GM12878 (cell line): Measurements from ENCODE around the gene NDOR1. TPM values are rescaled to one million over a fixed set of nuclear protein-coding genes. Genes with fewer than 3 reads are reported as not detected.

Source experiments
- CBFB ChIP-seq: IDR thresholded peaks from 2 replicates; pipeline ENCODE4 v1.6.1; 2016; ENCODE audit warnings: antibody characterized with exemption, low read depth
- GABPA ChIP-seq: IDR thresholded peaks from 2 replicates; pipeline ENCODE4 v1.6.1; 2014; ENCODE audit warnings: antibody characterized with exemption, low read depth, mild to moderate bottlenecking, inconsistent platforms
- IKZF1 ChIP-seq: fragments of 450-650 bp; conservative IDR thresholded peaks from 2 replicates; pipeline ENCODE4 v1.6.1; 2017; ENCODE audit warnings: antibody characterized with exemption, mild to moderate bottlenecking
- MEF2B ChIP-seq: fragments of 450-650 bp; IDR thresholded peaks from 2 replicates; pipeline ENCODE4 v1.6.1; 2018; ENCODE audit warnings: mild to moderate bottlenecking, moderate library complexity; ENCODE audit not compliant: partially characterized antibody, poor library complexity, severe bottlenecking
- MXI1 ChIP-seq: fragments of 150-350 bp; IDR thresholded peaks from 2 replicates; pipeline ENCODE4 v1.6.1; 2011; ENCODE audit warnings: low read depth, mild to moderate bottlenecking, inconsistent platforms, low read length, improper control_type of control experiment
- NR2C1 ChIP-seq: fragments of 450-650 bp; IDR thresholded peaks from 2 replicates; pipeline ENCODE4 v1.6.1; 2017; ENCODE audit warnings: antibody characterized with exemption, mild to moderate bottlenecking, moderate library complexity
- NR2F1 ChIP-seq: fragments of 450-650 bp; conservative IDR thresholded peaks from 2 replicates; pipeline ENCODE4 v1.6.1; 2017; ENCODE audit warnings: mild to moderate bottlenecking
- NRF1 ChIP-seq: conservative IDR thresholded peaks from 2 replicates; pipeline ENCODE4 v1.6.1; 2011; ENCODE audit warnings: mild to moderate bottlenecking, low read depth, low read length, improper control_type of control experiment
- POLR2A ChIP-seq: IDR thresholded peaks from 2 replicates; pipeline ENCODE4 v1.6.1; 2011; ENCODE audit warnings: low read depth, mild to moderate bottlenecking, low read length
- POU2F2 ChIP-seq: IDR thresholded peaks from 3 replicates; pipeline ENCODE4 v1.6.1; 2011; ENCODE audit warnings: low read depth, mild to moderate bottlenecking, low read length, borderline replicate concordance
- RBBP5 ChIP-seq: fragments of 200-600 bp; sonication (generic); conservative IDR thresholded peaks from 2 replicates; pipeline ENCODE4 v1.6.1; 2016
- SP1 ChIP-seq: IDR thresholded peaks from one replicate; pipeline ENCODE4 v1.6.1; 2011; ENCODE audit warnings: low read depth, low read length
- TCF12 ChIP-seq: IDR thresholded peaks from 2 replicates; pipeline ENCODE4 v1.6.1; 2011; ENCODE audit warnings: low read depth, mild to moderate bottlenecking, low read length
- TCF7 ChIP-seq: IDR thresholded peaks from 2 replicates; pipeline ENCODE4 v1.6.1; 2014; ENCODE audit warnings: antibody characterized with exemption, borderline replicate concordance
- WRNIP1 ChIP-seq: IDR thresholded peaks from 2 replicates; pipeline ENCODE4 v1.6.1; 2011; ENCODE audit warnings: low read depth, low read length, improper control_type of control experiment, borderline replicate concordance
- ZBTB40 ChIP-seq: fragments of 450-650 bp; IDR thresholded peaks from 2 replicates; pipeline ENCODE4 v1.6.1; 2016; ENCODE audit warnings: mild to moderate bottlenecking, moderate library complexity, borderline replicate concordance
- ZNF207 ChIP-seq: fragments of 450-650 bp; IDR thresholded peaks from 2 replicates; pipeline ENCODE4 v1.6.1; 2014; ENCODE audit warnings: antibody characterized with exemption, mild to moderate bottlenecking, borderline replicate concordance
- polyA plus RNA-seq, 11 experiments: library from polyadenylated mRNA; depleted of rRNA in 4 of 11; unstranded in 6 of 11; stranded (reverse) in 5 of 11; fragments of >200 nt; fragmentation: Nextera tagmentation in 4 of 11; fragmentation: Illumina TruSeq in 1 of 11; extraction: Ambion mirVana in 4 of 11; extraction: Trizol in 1 of 11; gene quantifications; 1 replicate in 1 of 11; 2 replicates in 10 of 11; pipeline versions ENCODE4 v1.2.1 to v1.2.3, GENCODE V29; 2011 to 2016; ENCODE audit warnings: inconsistent platforms in 2 of 11, missing spikeins in 2 of 11, low read depth in 1 of 11
- total RNA-seq, 4 experiments: library from RNA; depleted of rRNA in 3 of 4; stranded (reverse); fragments of >200 nt in 3 of 4; fragmentation: Illumina TruSeq in 1 of 4; extraction: Trizol in 1 of 4; gene quantifications; 2 replicates each; pipeline versions ENCODE4 v1.2.1 to v1.2.3, GENCODE V29; 2013 to 2021
- TF ChIP-seq, protein P1 (sequence below): IDR thresholded peaks from 2 replicates; pipeline ENCODE4 v1.6.1; 2012; ENCODE audit warnings: low read depth, low read length, improper control_type of control experiment
- TF ChIP-seq, protein P2 (sequence below): fragments of 450-650 bp; IDR thresholded peaks from 2 replicates; pipeline ENCODE4 v1.6.1; 2016; ENCODE audit warnings: mild to moderate bottlenecking
- TF ChIP-seq, protein P3 (sequence below): IDR thresholded peaks from 2 replicates; pipeline ENCODE4 v1.6.1; 2012; ENCODE audit warnings: improper control_type of control experiment, low read depth, low read length; ENCODE audit not compliant: insufficient replicate concordance

NDOR1 gene
- total and polyA plus RNA-seq, 10 of the 15 experiments (the other 5 are each of a cell fraction or from before 2014, with no cell fraction given): 0.04 to 32.9 (median 11.1) TPM

DNA sequence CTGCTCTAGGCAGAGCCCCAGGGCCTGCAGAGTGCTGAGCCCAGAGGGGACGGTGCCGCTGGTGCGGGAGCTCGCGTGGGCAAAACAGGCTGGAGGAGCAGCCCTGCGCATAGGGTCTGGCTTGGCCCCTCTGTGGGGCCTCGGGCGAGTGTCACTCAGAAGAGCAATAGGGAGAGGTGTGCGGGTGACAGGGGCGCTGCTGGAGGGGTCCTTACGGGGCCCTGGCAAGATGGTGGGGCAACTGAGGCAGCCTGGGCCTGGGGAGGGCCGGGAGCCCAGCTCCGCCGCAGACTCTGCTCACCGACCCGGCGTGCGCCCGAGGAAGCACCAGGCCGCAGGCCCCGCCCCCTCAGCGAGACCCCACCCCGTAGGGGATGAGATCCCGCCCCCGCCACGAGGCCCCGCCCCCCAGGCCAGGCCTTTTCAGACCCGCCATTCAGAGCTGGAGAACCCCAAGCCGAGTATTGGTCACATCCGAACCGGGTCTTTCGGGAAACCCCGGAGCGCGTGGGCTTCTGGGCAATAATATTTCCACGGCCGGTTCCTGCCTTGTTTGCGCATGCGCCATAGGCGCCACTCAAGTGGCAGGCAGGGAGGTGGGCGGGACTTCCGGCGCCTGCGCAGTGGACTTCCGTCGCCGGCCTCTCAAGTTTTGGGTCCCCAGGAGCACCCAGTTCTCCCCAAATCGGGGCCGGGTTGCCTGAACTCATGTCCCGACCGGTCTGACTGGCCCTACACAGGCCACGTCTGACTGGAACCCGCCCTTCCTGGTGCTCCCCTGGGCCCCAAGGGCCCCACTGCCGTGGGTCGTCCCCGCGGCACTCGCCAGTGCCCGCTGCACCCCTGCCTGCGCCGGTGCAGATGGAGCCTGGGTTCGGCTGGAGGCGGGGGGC, 17.8 kb downstream of the NDOR1 start (continued):
- TF ChIP-seq POU2F2 (peak; percentile 48; the same call in 1 of the 3 replicates), WRNIP1 (no peak), NR2F1 (0 out of 2 replicates have a peak, but pooled peaks have one; percentile 20), GABPA (peak; percentile 95), RBBP5 (no peak), NRF1 (peak; percentile 68), POLR2A (peak; percentile 79), IKZF1 (peak; percentile 91), ZBTB40 (peak; percentile 95), SP1 (peak; percentile 90), TCF12 (no peak), NR2C1 (no peak), MXI1 (peak; percentile 35; the same call in 1 of the 2 replicates), MEF2B (peak; percentile 16), ZNF207 (peak; percentile 80; the same call in 1 of the 2 replicates), TCF7 (no peak), CBFB (peak; percentile 50; the same call in 1 of the 2 replicates)
- TF ChIP-seq, protein P1, sequence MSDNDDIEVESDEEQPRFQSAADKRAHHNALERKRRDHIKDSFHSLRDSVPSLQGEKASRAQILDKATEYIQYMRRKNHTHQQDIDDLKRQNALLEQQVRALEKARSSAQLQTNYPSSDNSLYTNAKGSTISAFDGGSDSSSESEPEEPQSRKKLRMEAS: no peak
- TF ChIP-seq, protein P2, sequence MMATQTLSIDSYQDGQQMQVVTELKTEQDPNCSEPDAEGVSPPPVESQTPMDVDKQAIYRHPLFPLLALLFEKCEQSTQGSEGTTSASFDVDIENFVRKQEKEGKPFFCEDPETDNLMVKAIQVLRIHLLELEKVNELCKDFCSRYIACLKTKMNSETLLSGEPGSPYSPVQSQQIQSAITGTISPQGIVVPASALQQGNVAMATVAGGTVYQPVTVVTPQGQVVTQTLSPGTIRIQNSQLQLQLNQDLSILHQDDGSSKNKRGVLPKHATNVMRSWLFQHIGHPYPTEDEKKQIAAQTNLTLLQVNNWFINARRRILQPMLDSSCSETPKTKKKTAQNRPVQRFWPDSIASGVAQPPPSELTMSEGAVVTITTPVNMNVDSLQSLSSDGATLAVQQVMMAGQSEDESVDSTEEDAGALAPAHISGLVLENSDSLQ: peak; percentile 94
- TF ChIP-seq, protein P3, sequence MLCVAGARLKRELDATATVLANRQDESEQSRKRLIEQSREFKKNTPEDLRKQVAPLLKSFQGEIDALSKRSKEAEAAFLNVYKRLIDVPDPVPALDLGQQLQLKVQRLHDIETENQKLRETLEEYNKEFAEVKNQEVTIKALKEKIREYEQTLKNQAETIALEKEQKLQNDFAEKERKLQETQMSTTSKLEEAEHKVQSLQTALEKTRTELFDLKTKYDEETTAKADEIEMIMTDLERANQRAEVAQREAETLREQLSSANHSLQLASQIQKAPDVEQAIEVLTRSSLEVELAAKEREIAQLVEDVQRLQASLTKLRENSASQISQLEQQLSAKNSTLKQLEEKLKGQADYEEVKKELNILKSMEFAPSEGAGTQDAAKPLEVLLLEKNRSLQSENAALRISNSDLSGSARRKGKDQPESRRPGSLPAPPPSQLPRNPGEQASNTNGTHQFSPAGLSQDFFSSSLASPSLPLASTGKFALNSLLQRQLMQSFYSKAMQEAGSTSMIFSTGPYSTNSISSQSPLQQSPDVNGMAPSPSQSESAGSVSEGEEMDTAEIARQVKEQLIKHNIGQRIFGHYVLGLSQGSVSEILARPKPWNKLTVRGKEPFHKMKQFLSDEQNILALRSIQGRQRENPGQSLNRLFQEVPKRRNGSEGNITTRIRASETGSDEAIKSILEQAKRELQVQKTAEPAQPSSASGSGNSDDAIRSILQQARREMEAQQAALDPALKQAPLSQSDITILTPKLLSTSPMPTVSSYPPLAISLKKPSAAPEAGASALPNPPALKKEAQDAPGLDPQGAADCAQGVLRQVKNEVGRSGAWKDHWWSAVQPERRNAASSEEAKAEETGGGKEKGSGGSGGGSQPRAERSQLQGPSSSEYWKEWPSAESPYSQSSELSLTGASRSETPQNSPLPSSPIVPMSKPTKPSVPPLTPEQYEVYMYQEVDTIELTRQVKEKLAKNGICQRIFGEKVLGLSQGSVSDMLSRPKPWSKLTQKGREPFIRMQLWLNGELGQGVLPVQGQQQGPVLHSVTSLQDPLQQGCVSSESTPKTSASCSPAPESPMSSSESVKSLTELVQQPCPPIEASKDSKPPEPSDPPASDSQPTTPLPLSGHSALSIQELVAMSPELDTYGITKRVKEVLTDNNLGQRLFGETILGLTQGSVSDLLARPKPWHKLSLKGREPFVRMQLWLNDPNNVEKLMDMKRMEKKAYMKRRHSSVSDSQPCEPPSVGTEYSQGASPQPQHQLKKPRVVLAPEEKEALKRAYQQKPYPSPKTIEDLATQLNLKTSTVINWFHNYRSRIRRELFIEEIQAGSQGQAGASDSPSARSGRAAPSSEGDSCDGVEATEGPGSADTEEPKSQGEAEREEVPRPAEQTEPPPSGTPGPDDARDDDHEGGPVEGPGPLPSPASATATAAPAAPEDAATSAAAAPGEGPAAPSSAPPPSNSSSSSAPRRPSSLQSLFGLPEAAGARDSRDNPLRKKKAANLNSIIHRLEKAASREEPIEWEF: no peak
